Dedifferentiated amniotic fluid mesenchymal stem cell (primary cell): Measurements from ENCODE around the gene RAMAC.
"Not testable (repeated sequence)": the region's sequence is repeated elsewhere in the genome, so short reads cannot be mapped to it uniquely, and the experiment has no call there.

ENCODE experiments used
- DNase-seq: peaks from one replicate; pipeline ENCODE4 v3.0.0-alpha.2; 2016; ENCODE audit errors: extremely low spot score

RAMAC gene

GRCh38 chr15:82968066-82968465 lies 17.9 kb upstream of the RAMAC start:
- no peak for DNase-seq

- DNase-seq, result no peak
Observed at GRCh38 chr15:82969353-82969752, 16.7 kb upstream of the RAMAC start.

- no peak for DNase-seq
Observed at GRCh38 chr15:82970078-82970686, 15.8 kb upstream of the RAMAC start.

- DNase-seq, result no peak
Observed at GRCh38 chr15:82970696-82971095, 15.3 kb upstream of the RAMAC start.

- no peak for DNase-seq
Observed at GRCh38 chr15:82971218-82971984, 14.6 kb upstream of the RAMAC start.

GRCh38 chr15:82972990-82973389 lies 13.0 kb upstream of the RAMAC start:
- DNase-seq, result no peak

- no peak for DNase-seq
Observed at GRCh38 chr15:82977076-82977475, 8.9 kb upstream of the RAMAC start.

- DNase-seq, result no peak
Observed at GRCh38 chr15:82978438-82978837, 7.6 kb upstream of the RAMAC start.

GRCh38 chr15:82979726-82980125 lies 6.3 kb upstream of the RAMAC start:
- no peak for DNase-seq

- no peak for DNase-seq
Observed at GRCh38 chr15:82980981-82981380, 5.0 kb upstream of the RAMAC start.

- DNase-seq, result no peak
Observed at GRCh38 chr15:82986442-82986780, 401 bp downstream of the RAMAC start.

- no peak for DNase-seq
Observed at GRCh38 chr15:82992436-82992998, 6.5 kb downstream of the RAMAC start.

GRCh38 chr15:82993144-82993543 lies 7.1 kb downstream of the RAMAC start:
- DNase-seq, result no peak

GRCh38 chr15:82995076-82995475 lies 9.1 kb downstream of the RAMAC start:
- no peak for DNase-seq

GRCh38 chr15:82995938-82996337 lies 9.9 kb downstream of the RAMAC start:
- DNase-seq, result no peak

- no peak for DNase-seq
Observed at GRCh38 chr15:82999426-82999825, 13.4 kb downstream of the RAMAC start.

GRCh38 chr15:82999905-83000671 lies 14.1 kb downstream of the RAMAC start:
- DNase-seq, result peak; percentile 48

- not testable (repeated sequence) for DNase-seq
Observed at GRCh38 chr15:83000672-83001031, 14.6 kb downstream of the RAMAC start.

- DNase-seq, result peak; percentile 76
Observed at GRCh38 chr15:83010709-83011270, 24.8 kb downstream of the RAMAC start.

GRCh38 chr15:83011271-83012075 lies 25.5 kb downstream of the RAMAC start, which contains the start of gene C15orf40:
C15orf40 (minus strand) TSS chr15:83011639; CDS start chr15:83011607, 32 bp downstream.
- DNase-seq, result peak; percentile 80

- no peak for DNase-seq
Observed at GRCh38 chr15:83012076-83012426, 26.0 kb downstream of the RAMAC start.
